ENCODE data around the gene ALS2.
"Not testable (repeated sequence)": the region's sequence is repeated elsewhere in the genome, so short reads cannot be mapped to it uniquely, and the experiment has no call there.

Gene ALS2

GRCh38 chr2:201809633-201810032, 28.9 kb upstream of the ALS2 start:
- no peak overlapping the region for H3K9ac ChIP-seq (ENCODE audit: low read depth in 1 of 2, low read length in 2 of 2)
- H3K4me3 ChIP-seq (ENCODE audit: low read depth in 1 of 2, low read length in 2 of 2), result no peak overlapping the region
- H3K27me3 ChIP-seq (ENCODE audit: control insufficient read depth in 1 of 2, insufficient read depth in 2 of 2, low read length in 2 of 2), result no peaks in the 10 kb centered on the region
- H3K36me3 ChIP-seq (ENCODE audit: control insufficient read depth in 1 of 2, insufficient read depth in 2 of 2, low read length in 2 of 2), result no peaks in the 10 kb centered on the region
- no peaks in the 10 kb centered on the region for H3K4me1 ChIP-seq (ENCODE audit: control insufficient read depth in 1 of 2, insufficient read depth in 2 of 2, low read length in 2 of 2)
- H3K9me3 ChIP-seq (ENCODE audit: control insufficient read depth in 1 of 2, low read length in 2 of 2), result no peaks in the 10 kb centered on the region
- H3K27ac ChIP-seq (ENCODE audit: low read depth, low read length), result no peak overlapping the region

GRCh38 chr2:201808027-201808426, 27.3 kb upstream of the ALS2 start:
- H3K36me3 ChIP-seq (ENCODE audit: control insufficient read depth in 1 of 2, insufficient read depth in 2 of 2, low read length in 2 of 2), result no peaks in the 10 kb centered on the region
- no peak overlapping the region for H3K4me3 ChIP-seq (ENCODE audit: low read depth in 1 of 2, low read length in 2 of 2)
- no peaks in the 10 kb centered on the region for H3K27me3 ChIP-seq (ENCODE audit: control insufficient read depth in 1 of 2, insufficient read depth in 2 of 2, low read length in 2 of 2)
- H3K9ac ChIP-seq (ENCODE audit: low read depth in 1 of 2, low read length in 2 of 2), result no peak overlapping the region
- no peaks in the 10 kb centered on the region for H3K4me1 ChIP-seq (ENCODE audit: control insufficient read depth in 1 of 2, insufficient read depth in 2 of 2, low read length in 2 of 2)
- H3K27ac ChIP-seq (ENCODE audit: low read depth, low read length), result no peak overlapping the region
- H3K9me3 ChIP-seq (ENCODE audit: control insufficient read depth in 1 of 2, low read length in 2 of 2), result no peaks in the 10 kb centered on the region

- Histone ChIP-seq H3K4me1 (ENCODE audit: control insufficient read depth in 1 of 2, insufficient read depth in 2 of 2, low read length in 2 of 2) (no peaks in the 10 kb centered on the region), H3K27ac (ENCODE audit: low read depth, low read length) (no peak overlapping the region), H3K4me3 (ENCODE audit: low read depth in 1 of 2, low read length in 2 of 2) (no peak overlapping the region)
Measured at GRCh38 chr2:201807452-201807999, 26.8 kb upstream of the ALS2 start.

DNA sequence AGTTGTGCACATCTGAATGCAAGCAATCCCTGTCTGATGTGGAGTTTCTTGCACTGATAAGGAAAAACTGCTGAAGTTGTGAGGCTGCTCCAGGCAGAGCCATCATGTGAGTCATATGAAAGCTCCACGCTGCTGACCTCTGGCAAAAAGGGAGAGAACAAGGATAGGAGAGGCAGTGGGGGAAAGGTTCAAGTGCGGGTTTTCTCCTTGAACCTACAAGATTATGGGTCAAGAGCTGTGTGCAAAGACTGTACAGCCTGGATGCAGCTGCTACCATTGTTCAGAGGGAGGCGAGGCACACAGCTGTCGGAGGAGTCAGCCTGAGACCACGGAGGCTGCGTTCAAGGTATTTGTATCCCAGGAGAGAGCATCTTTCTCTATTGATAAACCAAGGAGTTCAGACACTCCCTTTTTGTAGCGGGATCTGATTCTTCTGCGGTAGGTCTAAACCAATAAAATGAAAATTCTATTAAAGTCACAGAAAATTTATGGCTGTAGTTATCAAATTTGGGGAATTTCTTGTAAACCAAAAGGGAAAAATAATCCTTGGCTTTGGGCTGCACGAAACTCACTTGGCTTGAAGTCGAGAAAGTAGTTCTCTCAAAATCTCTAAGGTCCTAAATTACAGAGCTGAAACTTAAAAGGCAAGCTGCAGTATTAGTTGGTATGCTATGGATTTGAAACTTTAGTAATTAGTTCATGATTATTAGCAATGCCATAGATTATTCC, 25.9 kb upstream of the ALS2 start, which contains the start of gene CDK15:
Gene CDK15 (plus strand): TSS at position 96 of the 729 bp plus-strand sequence. CDS start 128 bp downstream, at position 224.
- Histone ChIP-seq H3K9ac (ENCODE audit: low read depth in 1 of 2, low read length in 2 of 2) (no peak within 1 kb of the TSS), H3K27ac (ENCODE audit: low read depth, low read length) (no peak within 1 kb of the TSS), H3K4me1 (ENCODE audit: control insufficient read depth in 1 of 2, insufficient read depth in 2 of 2, low read length in 2 of 2) (no peaks in the 10 kb centered on the region), H3K27me3 (ENCODE audit: control insufficient read depth in 1 of 2, insufficient read depth in 2 of 2, low read length in 2 of 2) (no peaks in the 10 kb centered on the region), H3K4me3 (ENCODE audit: low read depth in 1 of 2, low read length in 2 of 2) (no peak within 1 kb of the TSS), H3K9me3 (ENCODE audit: control insufficient read depth in 1 of 2, low read length in 2 of 2) (no peaks in the 10 kb centered on the region), H3K36me3 (ENCODE audit: control insufficient read depth in 1 of 2, insufficient read depth in 2 of 2, low read length in 2 of 2) (no peaks in the 10 kb centered on the region)

More at GRCh38 chr2:201807452-201807999, 26.8 kb upstream of the ALS2 start:
- H3K27me3 ChIP-seq (ENCODE audit: control insufficient read depth in 1 of 2, insufficient read depth in 2 of 2, low read length in 2 of 2), result no peaks in the 10 kb centered on the region
- no peak overlapping the region for H3K9ac ChIP-seq (ENCODE audit: low read depth in 1 of 2, low read length in 2 of 2)
- no peaks in the 10 kb centered on the region for H3K36me3 ChIP-seq (ENCODE audit: control insufficient read depth in 1 of 2, insufficient read depth in 2 of 2, low read length in 2 of 2)
- H3K9me3 ChIP-seq (ENCODE audit: control insufficient read depth in 1 of 2, low read length in 2 of 2), result no peaks in the 10 kb centered on the region

DNA sequence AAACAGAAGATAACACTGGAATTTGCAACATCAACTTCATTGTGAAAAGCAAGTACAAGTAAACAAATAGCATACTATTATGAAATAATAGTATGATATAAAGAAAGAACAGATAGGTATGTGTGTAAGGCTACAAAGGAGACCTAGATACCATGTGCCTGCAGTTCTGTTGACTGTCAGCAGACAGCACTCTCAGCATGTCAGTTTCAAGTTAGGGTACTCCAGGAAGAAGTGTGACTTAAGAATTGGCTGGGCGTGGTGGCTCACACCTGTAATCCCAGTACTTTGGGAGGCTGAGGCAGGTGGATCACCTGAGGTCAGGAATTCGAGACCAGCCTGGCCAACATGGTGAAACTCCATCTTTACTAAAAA, 18.2 kb upstream of the ALS2 start:
- not testable (repeated sequence) for H3K36me3 ChIP-seq (ENCODE audit: control insufficient read depth in 1 of 2, insufficient read depth in 2 of 2, low read length in 2 of 2); H3K9me3 ChIP-seq (ENCODE audit: control insufficient read depth in 1 of 2, low read length in 2 of 2); H3K27ac ChIP-seq (ENCODE audit: low read depth, low read length); H3K4me3 ChIP-seq (ENCODE audit: low read depth in 1 of 2, low read length in 2 of 2); H3K9ac ChIP-seq (ENCODE audit: low read depth in 1 of 2, low read length in 2 of 2); H3K27me3 ChIP-seq (ENCODE audit: control insufficient read depth in 1 of 2, insufficient read depth in 2 of 2, low read length in 2 of 2); H3K4me1 ChIP-seq (ENCODE audit: control insufficient read depth in 1 of 2, insufficient read depth in 2 of 2, low read length in 2 of 2)

DNA sequence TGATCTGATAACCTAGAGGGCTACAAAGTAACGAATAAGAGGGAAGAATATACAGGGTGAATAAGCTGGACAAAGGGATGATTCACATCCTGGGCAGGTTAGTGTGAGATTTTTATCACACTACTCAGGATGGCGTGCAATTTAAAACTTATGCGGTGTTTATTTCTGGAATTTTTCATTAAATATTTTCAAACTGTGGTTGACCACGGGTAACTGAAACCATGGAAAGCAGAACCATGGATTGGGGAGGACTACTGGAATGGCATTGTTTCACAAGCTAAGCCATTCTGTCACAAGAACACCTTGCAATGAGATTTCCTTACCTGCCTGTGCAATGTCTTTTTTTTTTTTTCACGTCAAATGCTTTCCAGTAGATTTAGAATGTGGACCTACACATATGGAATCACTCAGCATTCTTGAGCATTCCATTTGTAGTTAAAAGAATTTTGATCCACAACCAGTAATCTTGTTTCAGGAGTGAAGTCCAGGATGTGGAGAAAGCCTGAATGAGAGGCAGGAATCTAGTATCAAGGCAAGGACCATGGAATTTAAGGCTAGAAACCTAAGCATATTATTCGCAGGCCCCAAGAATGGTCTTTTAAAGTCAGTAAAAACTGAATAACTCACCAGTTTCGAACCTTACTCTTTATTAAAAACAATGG, 17.6 kb upstream of the ALS2 start:
- H3K27me3 ChIP-seq (ENCODE audit: control insufficient read depth in 1 of 2, insufficient read depth in 2 of 2, low read length in 2 of 2), result no peaks in the 10 kb centered on the region
- H3K36me3 ChIP-seq (ENCODE audit: control insufficient read depth in 1 of 2, insufficient read depth in 2 of 2, low read length in 2 of 2), result no peaks in the 10 kb centered on the region
- H3K27ac ChIP-seq (ENCODE audit: low read depth, low read length), result no peak overlapping the region
- no peak overlapping the region for H3K4me3 ChIP-seq (ENCODE audit: low read depth in 1 of 2, low read length in 2 of 2)
- no peaks in the 10 kb centered on the region for H3K9me3 ChIP-seq (ENCODE audit: control insufficient read depth in 1 of 2, low read length in 2 of 2)
- H3K4me1 ChIP-seq (ENCODE audit: control insufficient read depth in 1 of 2, insufficient read depth in 2 of 2, low read length in 2 of 2), result no peaks in the 10 kb centered on the region
- H3K9ac ChIP-seq (ENCODE audit: low read depth in 1 of 2, low read length in 2 of 2), result no peak overlapping the region

DNA sequence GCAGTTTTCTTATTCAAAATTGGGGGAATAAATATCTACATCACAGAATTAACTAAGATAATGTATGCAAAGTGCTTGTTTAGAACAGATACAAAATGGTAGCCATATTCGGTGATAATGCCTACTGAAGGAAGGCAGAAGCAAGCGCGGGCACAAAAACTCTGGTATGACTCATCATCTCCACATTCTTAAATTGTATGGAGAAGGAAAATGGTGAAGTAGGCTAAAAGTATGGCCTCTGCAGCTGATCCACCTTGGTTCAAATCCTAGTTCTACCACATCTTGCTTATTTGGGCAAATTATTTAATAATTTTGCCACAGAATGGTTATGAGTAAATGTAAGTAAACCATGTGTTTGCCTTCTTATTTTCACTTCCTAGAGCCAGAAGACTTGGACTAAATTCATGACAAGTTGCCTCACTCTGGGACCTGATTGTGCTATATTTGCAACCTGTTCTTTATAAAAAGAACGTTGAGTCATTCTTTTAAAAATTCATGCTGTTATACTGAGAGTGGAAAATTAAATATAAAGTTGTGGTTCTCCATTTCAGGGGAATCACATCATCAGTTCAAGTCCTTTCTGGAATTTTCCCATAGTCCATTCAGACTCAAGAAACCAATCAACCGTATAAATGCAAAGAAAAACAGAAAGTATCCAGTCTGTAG, 16.6 kb upstream of the ALS2 start:
- H3K27ac ChIP-seq (ENCODE audit: low read depth, low read length), result no peak overlapping the region
- no peaks in the 10 kb centered on the region for H3K27me3 ChIP-seq (ENCODE audit: control insufficient read depth in 1 of 2, insufficient read depth in 2 of 2, low read length in 2 of 2)
- no peak overlapping the region for H3K9ac ChIP-seq (ENCODE audit: low read depth in 1 of 2, low read length in 2 of 2)
- no peaks in the 10 kb centered on the region for H3K4me1 ChIP-seq (ENCODE audit: control insufficient read depth in 1 of 2, insufficient read depth in 2 of 2, low read length in 2 of 2)
- no peak overlapping the region for H3K4me3 ChIP-seq (ENCODE audit: low read depth in 1 of 2, low read length in 2 of 2)
- H3K36me3 ChIP-seq (ENCODE audit: control insufficient read depth in 1 of 2, insufficient read depth in 2 of 2, low read length in 2 of 2), result no peaks in the 10 kb centered on the region
- no peaks in the 10 kb centered on the region for H3K9me3 ChIP-seq (ENCODE audit: control insufficient read depth in 1 of 2, low read length in 2 of 2)

DNA sequence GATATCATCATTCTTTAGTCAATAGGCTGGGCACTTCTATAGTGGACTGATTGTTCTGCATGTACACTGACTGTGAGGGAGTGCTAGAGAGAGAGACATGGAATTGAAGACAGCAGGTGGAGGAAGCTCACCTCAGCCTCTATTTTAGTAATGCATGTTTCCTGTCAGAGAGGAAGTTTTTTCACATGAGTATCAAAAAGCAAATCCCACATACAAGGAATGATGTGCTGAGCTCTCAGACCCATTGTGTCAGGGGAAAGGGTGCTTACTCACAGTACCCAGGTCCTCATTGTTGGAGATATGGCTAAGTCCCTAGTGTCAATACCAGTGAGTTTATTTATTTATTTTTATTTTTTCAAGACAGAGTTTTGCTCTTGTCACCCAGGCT, 15.7 kb upstream of the ALS2 start:
- Histone ChIP-seq H3K4me3 (ENCODE audit: low read depth in 1 of 2, low read length in 2 of 2) (no peak overlapping the region), H3K9me3 (ENCODE audit: control insufficient read depth in 1 of 2, low read length in 2 of 2) (no peaks in the 10 kb centered on the region), H3K9ac (ENCODE audit: low read depth in 1 of 2, low read length in 2 of 2) (no peak overlapping the region), H3K27me3 (ENCODE audit: control insufficient read depth in 1 of 2, insufficient read depth in 2 of 2, low read length in 2 of 2) (no peaks in the 10 kb centered on the region), H3K36me3 (ENCODE audit: control insufficient read depth in 1 of 2, insufficient read depth in 2 of 2, low read length in 2 of 2) (no peaks in the 10 kb centered on the region), H3K27ac (ENCODE audit: low read depth, low read length) (no peak overlapping the region), H3K4me1 (ENCODE audit: control insufficient read depth in 1 of 2, insufficient read depth in 2 of 2, low read length in 2 of 2) (no peaks in the 10 kb centered on the region)

- Histone ChIP-seq H3K9me3 (ENCODE audit: control insufficient read depth in 1 of 2, low read length in 2 of 2) (no peaks in the 10 kb centered on the region), H3K27ac (ENCODE audit: low read depth, low read length) (no peak overlapping the region), H3K4me1 (ENCODE audit: control insufficient read depth in 1 of 2, insufficient read depth in 2 of 2, low read length in 2 of 2) (no peaks in the 10 kb centered on the region), H3K9ac (ENCODE audit: low read depth in 1 of 2, low read length in 2 of 2) (no peak overlapping the region), H3K36me3 (ENCODE audit: control insufficient read depth in 1 of 2, insufficient read depth in 2 of 2, low read length in 2 of 2) (no peaks in the 10 kb centered on the region), H3K27me3 (ENCODE audit: control insufficient read depth in 1 of 2, insufficient read depth in 2 of 2, low read length in 2 of 2) (no peaks in the 10 kb centered on the region), H3K4me3 (ENCODE audit: low read depth in 1 of 2, low read length in 2 of 2) (no peak overlapping the region)
Measured at GRCh38 chr2:201795607-201796477, 15.1 kb upstream of the ALS2 start.
